ENCODE data around the gene SYNPO2. TPM values are rescaled to one million over a fixed set of nuclear protein-coding genes. Genes with fewer than 3 reads are reported as not detected.

Gene SYNPO2
- total RNA-seq, 1 donor from 2014 or later: 0.09 TPM

DNA sequence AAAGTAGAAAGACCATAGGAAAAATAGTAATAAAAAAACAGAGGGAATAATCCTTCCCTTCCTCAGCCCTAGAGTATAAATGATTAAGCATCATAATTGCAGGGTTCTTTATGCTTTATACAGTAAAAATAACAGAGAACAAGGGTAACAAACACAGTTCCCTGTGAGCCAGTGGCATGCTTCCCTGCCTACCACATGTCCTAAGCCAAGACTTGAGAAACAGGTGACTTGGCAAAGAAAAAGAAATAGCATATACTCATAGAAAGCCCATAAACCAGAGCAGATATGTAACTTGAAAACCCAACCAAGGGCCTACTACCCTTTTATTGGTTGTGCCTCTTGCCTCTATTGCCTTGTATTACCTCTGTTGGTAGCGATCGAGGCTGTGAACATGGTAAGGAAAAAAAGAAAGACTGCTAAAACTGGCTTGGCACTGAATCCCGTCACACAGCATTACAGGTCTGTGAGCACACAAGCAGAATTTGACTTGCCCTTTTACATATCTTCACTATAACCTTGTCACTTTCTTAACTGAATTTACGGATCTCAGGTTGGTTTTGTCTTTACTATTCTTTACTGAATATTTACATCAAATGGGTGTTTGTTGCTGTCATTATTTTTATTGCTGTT is 216.1 kb downstream of the SYNPO2 start:
- Mint-ChIP-seq H3K4me3 (no peak overlapping the region), H3K27ac (no peak overlapping the region), H3K4me1 (peaks cover 3% of the 10 kb centered on the region), H3K9me3 (no peaks in the 10 kb centered on the region), H3K27me3 (ENCODE audit: insufficient read depth, low read depth) (no peaks in the 10 kb centered on the region), H3K36me3 (no peaks in the 10 kb centered on the region)
- no peak for DNase-seq (ENCODE audit: low spot score)
- no peaks in the 10 kb centered on the region for H3K79me2 ChIP-seq (ENCODE audit: low read depth)
- TF ChIP-seq EZH2phosphoT487 (IDR thresholded peaks at IDR 0.05) (no peak), EZH2 (IDR thresholded peaks at IDR 0.05) (no peak)
- TF ChIP-seq, protein P1, sequence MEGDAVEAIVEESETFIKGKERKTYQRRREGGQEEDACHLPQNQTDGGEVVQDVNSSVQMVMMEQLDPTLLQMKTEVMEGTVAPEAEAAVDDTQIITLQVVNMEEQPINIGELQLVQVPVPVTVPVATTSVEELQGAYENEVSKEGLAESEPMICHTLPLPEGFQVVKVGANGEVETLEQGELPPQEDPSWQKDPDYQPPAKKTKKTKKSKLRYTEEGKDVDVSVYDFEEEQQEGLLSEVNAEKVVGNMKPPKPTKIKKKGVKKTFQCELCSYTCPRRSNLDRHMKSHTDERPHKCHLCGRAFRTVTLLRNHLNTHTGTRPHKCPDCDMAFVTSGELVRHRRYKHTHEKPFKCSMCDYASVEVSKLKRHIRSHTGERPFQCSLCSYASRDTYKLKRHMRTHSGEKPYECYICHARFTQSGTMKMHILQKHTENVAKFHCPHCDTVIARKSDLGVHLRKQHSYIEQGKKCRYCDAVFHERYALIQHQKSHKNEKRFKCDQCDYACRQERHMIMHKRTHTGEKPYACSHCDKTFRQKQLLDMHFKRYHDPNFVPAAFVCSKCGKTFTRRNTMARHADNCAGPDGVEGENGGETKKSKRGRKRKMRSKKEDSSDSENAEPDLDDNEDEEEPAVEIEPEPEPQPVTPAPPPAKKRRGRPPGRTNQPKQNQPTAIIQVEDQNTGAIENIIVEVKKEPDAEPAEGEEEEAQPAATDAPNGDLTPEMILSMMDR (IDR thresholded peaks at IDR 0.05): no peak
- no peak overlapping the region for H3K4me2 ChIP-seq
- no peaks in the 10 kb centered on the region for H3K4me1 ChIP-seq
- no peaks in the 10 kb centered on the region for H3F3A ChIP-seq (ENCODE audit: low read depth)
- no peak overlapping the region for H3K4me3 ChIP-seq
- H3K27me3 ChIP-seq: no peaks in the 10 kb centered on the region
- H3K9me3 ChIP-seq (ENCODE audit: low read depth): no peaks in the 10 kb centered on the region
- H4K20me1 ChIP-seq (ENCODE audit: low read depth): no peaks in the 10 kb centered on the region
- H3K36me3 ChIP-seq: no peaks in the 10 kb centered on the region
- no peak overlapping the region for H2AFZ ChIP-seq (replicated peaks)
- H3K9ac ChIP-seq: no peak overlapping the region
- no peak overlapping the region for H3K27ac ChIP-seq

DNA sequence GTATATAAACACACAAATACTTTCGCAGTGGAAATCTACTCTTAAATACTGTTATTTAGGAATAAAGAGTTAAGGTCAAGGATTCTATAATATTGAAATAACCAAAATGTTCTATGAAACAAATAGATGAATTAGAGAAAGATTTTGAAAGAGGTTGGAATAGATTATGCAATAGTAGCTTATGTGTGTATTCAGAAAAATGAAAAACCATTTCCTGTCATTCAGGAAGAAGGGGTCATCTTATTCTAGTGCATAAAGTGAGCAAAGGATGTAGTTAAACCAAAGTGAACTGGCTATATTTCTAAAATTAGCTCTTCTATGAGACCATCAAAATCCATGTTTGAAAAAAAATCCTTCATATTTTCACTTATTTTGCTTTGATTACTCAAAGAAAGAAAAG is 217.0 kb downstream of the SYNPO2 start:
- Histone ChIP-seq H3K27me3 (no peaks in the 10 kb centered on the region), H3K4me1 (no peaks in the 10 kb centered on the region), H3K9me3 (ENCODE audit: low read depth) (no peaks in the 10 kb centered on the region), H3K36me3 (no peaks in the 10 kb centered on the region), H3K4me2 (no peak overlapping the region), H3K27ac (no peak overlapping the region), H2AFZ (replicated peaks) (no peak overlapping the region), H3K9ac (no peak overlapping the region), H4K20me1 (ENCODE audit: low read depth) (no peaks in the 10 kb centered on the region), H3K4me3 (no peak overlapping the region), H3F3A (ENCODE audit: low read depth) (no peaks in the 10 kb centered on the region), H3K79me2 (ENCODE audit: low read depth) (no peaks in the 10 kb centered on the region)
- H3K27ac Mint-ChIP-seq: no peak overlapping the region
- no peaks in the 10 kb centered on the region for H3K36me3 Mint-ChIP-seq
- DNase-seq (ENCODE audit: low spot score): no peak
- no peaks in the 10 kb centered on the region for H3K27me3 Mint-ChIP-seq (ENCODE audit: insufficient read depth, low read depth)
- no peak overlapping the region for H3K4me3 Mint-ChIP-seq
- TF ChIP-seq, protein P1 (IDR thresholded peaks at IDR 0.05): no peak
- no peak for TF ChIP-seq EZH2 (IDR thresholded peaks at IDR 0.05)
- TF ChIP-seq EZH2phosphoT487 (IDR thresholded peaks at IDR 0.05): no peak
- H3K9me3 Mint-ChIP-seq: no peaks in the 10 kb centered on the region
- H3K4me1 Mint-ChIP-seq: peaks cover 3% of the 10 kb centered on the region

DNA sequence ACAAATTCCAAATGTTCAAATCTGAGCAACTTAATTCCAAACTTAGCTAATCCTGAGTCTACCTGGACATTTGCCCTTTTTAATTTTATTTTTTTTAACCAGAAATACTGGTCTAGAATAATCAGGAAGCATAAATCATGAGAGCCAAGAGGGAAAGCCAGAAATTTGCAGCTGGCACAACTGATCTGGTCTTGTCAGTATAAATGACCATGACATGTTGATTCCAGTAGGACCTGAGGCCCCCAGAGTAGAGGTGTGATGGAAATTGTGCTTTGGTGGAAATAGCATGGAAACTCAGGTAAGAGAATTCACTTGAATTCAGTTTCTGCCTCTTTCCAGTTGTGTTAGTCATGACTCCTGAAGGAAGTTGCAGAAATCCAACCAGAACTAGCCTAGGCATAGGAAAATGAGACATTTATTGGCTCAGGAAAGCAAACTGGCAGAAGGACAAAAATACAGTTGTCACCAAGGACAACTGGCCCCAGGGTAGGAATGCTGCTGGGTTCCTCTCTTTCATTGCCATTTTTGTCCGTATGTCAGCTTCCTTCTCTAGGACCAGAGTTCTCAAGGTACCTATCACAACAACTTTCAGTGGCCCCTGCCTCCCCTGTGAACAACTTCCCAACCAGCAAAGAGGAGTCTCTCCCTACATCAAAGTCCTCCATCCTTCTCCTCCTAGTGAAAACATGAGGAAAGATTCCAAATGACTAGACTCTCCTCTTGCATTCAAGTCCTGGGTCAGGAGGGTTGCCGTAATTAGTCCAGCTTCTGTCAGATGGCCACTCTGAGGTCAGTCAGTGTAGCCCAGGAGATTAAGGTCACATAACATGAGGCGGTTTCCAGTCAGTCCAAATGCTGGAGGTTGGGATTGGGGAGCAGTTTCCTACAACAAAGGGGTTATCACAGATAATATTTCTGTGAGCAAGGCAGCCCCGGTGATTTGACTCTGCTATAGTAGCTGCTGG is 217.7 kb downstream of the SYNPO2 start:
- no peaks in the 10 kb centered on the region for H3K9me3 ChIP-seq (ENCODE audit: low read depth)
- no peaks in the 10 kb centered on the region for H4K20me1 ChIP-seq (ENCODE audit: low read depth)
- no peaks in the 10 kb centered on the region for H3F3A ChIP-seq (ENCODE audit: low read depth)
- no peaks in the 10 kb centered on the region for H3K9me3 Mint-ChIP-seq
- no peaks in the 10 kb centered on the region for H3K36me3 ChIP-seq
- no peak for DNase-seq (ENCODE audit: low spot score)
- no peaks in the 10 kb centered on the region for H3K27me3 ChIP-seq
- no peak overlapping the region for H3K4me3 Mint-ChIP-seq
- H3K36me3 Mint-ChIP-seq: no peaks in the 10 kb centered on the region
- H3K4me3 ChIP-seq: no peak overlapping the region
- no peak overlapping the region for H3K4me2 ChIP-seq
- no peak for TF ChIP-seq EZH2 (IDR thresholded peaks at IDR 0.05)
- TF ChIP-seq, protein P1 (IDR thresholded peaks at IDR 0.05): no peak
- no peak for TF ChIP-seq EZH2phosphoT487 (IDR thresholded peaks at IDR 0.05)
- no peaks in the 10 kb centered on the region for H3K4me1 ChIP-seq
- peak overlapping the region; percentile 26 for H2AFZ ChIP-seq (replicated peaks)
- no peak overlapping the region for H3K27ac ChIP-seq
- no peak overlapping the region for H3K9ac ChIP-seq
- H3K4me1 Mint-ChIP-seq: peaks cover 3% of the 10 kb centered on the region
- no peaks in the 10 kb centered on the region for H3K27me3 Mint-ChIP-seq (ENCODE audit: insufficient read depth, low read depth)
- H3K27ac Mint-ChIP-seq: no peak overlapping the region
- no peaks in the 10 kb centered on the region for H3K79me2 ChIP-seq (ENCODE audit: low read depth)
